ENCODE measurements around the gene SAMD4A.

The SAMD4A gene

GRCh38 chr14:54673193-54674045 lies 106.5 kb downstream of the SAMD4A start:
- TF ChIP-seq CTCF (IDR thresholded peaks at IDR 0.05), result no peak

GRCh38 chr14:54674046-54674741 lies 107.3 kb downstream of the SAMD4A start:
- TF ChIP-seq CTCF (IDR thresholded peaks at IDR 0.05), result no peak

- no peak for TF ChIP-seq CTCF (IDR thresholded peaks at IDR 0.05)
Observed at GRCh38 chr14:54675236-54676128, 108.6 kb downstream of the SAMD4A start.

- no peak for TF ChIP-seq CTCF (IDR thresholded peaks at IDR 0.05)
Observed at GRCh38 chr14:54676812-54677708, 110.1 kb downstream of the SAMD4A start.

- no peak for TF ChIP-seq CTCF (IDR thresholded peaks at IDR 0.05)
Observed at GRCh38 chr14:54680651-54681050, 113.7 kb downstream of the SAMD4A start.

GRCh38 chr14:54681811-54682261 lies 114.9 kb downstream of the SAMD4A start:
- TF ChIP-seq CTCF (IDR thresholded peaks at IDR 0.05), result no peak

Measured in LNCAP (cell line).